PC-3 (cell line): ENCODE results near the gene ALG12.

Experiments
- CTCF ChIP-seq: fragments of 300-600 bp; sonication (generic); conservative IDR thresholded peaks from 2 replicates; pipeline ENCODE4 v1.5.1; 2017; ENCODE audit warnings: antibody characterized with exemption, low read depth, mild to moderate bottlenecking, low read length
- EZH2phosphoT487 ChIP-seq: fragments of 300-600 bp; sonication (generic); IDR thresholded peaks from 2 replicates; pipeline ENCODE4 v1.6.1; 2018; ENCODE audit warnings: mild to moderate bottlenecking, antibody characterized with exemption, low read length, borderline replicate concordance

GRCh38 chr22:49906799-49907290 is 11.4 kb downstream of the ALG12 start:
- no peak for TF ChIP-seq EZH2phosphoT487
- no peak for TF ChIP-seq CTCF
